GM19035 (cell line): Measurements from ENCODE around the gene MAP6.

Experiments used
- ATAC-seq: cut with Tn5 transposase; IDR thresholded peaks from one replicate; pipeline ENCODE4 v1.9.1; 2021; ENCODE audit not compliant: unreplicated experiment

MAP6 gene

GRCh38 chr11:75571625-75572024, 97.2 kb downstream of the MAP6 start:
- no peak for ATAC-seq

- no peak for ATAC-seq
Observed at GRCh38 chr11:75570559-75571139, 98.2 kb downstream of the MAP6 start.

DNA sequence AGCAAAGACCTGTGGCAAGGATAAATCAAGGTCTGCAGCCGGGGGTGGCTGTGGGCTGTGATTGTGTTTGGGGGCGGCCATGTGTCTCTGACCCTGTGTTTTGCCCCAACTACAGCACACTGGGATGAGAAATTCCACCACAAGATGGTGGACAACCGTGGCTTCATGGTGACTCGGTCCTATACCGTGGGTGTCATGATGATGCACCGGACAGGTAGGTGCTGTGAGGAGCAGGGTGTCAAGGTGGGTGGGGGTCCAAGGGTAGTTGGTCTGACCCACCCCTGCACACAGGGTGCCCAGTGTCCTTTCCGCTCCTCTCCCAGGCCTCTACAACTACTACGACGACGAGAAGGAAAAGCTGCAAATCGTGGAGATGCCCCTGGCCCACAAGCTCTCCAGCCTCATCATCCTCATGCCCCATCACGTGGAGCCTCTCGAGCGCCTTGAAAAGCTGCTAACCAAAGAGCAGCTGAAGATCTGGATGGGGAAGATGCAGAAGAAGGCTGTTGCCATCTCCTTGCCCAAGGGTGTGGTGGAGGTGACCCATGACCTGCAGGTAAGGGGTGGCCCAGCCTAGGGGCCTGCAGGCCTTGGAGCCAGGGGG, 100.1 kb downstream of the MAP6 start:
- ATAC-seq: no peak

GRCh38 chr11:75567971-75568370, 100.9 kb downstream of the MAP6 start:
- no peak for ATAC-seq

DNA sequence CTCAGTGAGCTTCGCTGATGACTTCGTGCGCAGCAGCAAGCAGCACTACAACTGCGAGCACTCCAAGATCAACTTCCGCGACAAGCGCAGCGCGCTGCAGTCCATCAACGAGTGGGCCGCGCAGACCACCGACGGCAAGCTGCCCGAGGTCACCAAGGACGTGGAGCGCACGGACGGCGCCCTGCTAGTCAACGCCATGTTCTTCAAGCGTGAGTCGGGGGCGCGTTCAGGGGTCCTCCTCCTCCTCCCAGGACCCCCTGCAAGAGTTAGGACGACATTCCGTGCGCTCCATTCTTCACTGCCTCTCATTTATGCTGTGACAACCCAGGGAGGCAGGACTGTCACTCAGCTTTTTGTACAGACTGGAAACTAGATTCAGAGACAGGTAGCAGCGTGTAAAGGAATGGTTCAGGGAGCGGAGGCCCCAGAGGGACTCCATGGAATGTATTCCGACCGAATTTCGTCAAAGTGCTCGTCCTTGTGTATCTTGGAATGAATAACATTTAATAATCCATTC, 102.0 kb downstream of the MAP6 start:
- ATAC-seq: no peak

DNA sequence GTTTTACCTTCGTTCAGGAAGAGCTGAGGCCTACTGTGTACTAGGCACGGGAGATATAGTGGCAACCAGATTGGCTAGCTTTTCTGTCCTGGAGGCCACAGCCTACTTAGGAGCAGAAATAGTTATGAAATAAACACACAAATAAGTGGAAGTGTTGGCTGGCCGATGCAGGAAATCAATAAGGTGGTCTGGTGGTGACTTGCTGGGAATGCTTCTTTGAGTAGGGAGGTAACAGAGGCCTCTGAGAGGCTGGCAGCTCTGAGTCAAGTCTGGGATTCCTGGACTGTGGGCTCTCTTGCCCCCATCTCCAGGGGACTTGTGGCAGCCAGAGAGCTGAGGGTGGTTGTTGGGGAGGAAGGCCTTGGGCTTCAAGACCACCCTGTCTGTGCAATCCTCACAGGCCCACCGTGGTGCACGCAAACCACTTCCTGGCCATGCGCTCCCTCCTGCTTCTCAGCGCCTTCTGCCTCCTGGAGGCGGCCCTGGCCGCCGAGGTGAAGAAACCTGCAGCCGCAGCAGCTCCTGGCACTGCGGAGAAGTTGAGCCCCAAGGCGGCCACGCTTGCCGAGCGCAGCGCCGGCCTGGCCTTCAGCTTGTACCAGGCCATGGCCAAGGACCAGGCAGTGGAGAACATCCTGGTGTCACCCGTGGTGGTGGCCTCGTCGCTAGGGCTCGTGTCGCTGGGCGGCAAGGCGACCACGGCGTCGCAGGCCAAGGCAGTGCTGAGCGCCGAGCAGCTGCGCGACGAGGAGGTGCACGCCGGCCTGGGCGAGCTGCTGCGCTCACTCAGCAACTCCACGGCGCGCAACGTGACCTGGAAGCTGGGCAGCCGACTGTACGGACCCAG, 102.7 kb downstream of the MAP6 start:
- ATAC-seq: no peak

- ATAC-seq: no peak
Observed at GRCh38 chr11:75565221-75565814, 103.5 kb downstream of the MAP6 start.

DNA sequence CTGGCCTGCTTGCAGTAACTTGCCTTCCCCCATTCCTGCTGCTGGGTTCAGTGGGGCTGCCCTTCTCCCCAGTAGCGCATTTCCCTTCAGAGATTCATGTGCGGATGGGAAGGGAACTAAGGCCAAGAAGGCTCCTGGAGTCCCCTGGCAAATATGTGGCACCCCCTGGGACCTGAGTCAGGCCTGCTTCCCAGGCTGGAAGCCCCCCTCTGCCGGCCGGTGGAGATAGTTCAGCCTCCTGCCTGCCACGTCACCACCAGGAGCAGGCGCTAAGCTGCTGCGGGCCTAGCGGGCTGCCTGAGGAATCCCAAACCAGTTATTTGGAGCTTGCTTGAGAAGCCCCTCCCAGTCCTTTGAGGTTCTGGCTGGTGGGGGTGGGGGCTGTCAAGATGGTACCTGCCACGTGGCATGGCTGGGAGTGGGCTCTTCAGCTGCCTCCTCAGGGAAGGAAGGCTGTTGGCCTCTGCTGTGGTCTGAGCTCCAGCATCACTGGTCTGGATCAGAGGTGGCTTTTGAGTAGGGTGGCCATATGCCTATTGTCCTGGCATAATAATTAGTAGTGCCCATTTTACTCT, 104.8 kb downstream of the MAP6 start:
- ATAC-seq: no peak

DNA sequence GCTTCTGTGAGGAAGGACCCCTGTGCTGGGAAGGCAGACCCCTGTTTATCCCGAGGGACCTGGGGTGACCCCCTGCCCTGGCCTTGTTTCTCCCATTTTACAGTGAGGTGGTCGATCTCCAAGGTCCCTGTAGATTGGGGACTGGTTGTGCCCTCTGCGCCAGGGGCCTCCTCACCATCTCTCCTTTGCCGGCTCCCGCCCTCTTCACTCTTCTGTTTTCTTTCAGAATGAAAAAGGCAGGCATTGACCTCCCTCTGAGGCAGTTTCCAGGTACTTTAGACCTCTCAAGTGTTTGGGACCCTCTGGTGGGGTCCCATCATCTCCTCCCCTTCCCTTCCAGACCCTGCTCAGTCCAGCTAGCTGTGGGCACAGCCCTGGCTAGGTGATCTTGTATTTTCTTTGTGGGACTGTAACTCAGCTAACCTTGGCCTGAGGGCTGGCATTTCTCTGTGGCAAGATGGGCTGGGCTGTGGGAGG, 105.3 kb downstream of the MAP6 start:
- ATAC-seq: no peak

DNA sequence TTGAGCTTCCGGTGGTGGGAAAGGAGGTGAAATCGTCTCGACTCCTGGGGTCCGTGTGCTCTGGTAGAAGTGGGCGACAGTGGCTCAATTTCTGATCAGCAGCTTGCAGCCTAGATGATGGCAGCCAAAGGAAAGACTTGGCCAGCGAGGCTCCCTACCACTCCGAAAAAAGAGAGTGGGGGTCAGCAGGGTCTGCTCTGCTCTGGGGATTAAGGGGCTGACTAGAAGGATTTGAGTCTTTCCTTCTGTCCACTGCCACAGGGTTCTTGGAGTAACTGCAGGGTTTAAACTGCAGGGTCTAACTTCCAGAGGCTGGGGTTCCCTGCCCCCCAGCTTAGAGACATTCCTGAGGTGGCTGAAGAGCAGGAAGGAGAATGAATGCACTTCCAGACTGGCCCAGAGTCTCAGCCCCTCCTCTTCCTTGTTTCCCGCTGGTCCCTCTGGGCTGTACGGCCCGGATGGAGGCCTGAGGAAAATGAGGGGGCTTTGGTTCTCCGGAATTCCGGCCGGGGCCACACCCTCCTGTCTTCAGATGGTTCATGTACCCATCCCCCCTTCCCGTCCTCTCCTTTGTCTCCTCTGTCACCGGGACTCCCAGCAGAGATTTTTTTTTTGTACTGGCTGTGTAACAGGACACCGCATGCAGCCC, 105.9 kb downstream of the MAP6 start:
- no peak for ATAC-seq

- peak; percentile 67 for ATAC-seq
Observed at GRCh38 chr11:75562048-75562835, 106.6 kb downstream of the MAP6 start, which contains the start of gene SERPINH1. Gene SERPINH1 (plus strand): TSS chr11:75562253. CDS start chr11:75566350, 4,097 bp downstream.

DNA sequence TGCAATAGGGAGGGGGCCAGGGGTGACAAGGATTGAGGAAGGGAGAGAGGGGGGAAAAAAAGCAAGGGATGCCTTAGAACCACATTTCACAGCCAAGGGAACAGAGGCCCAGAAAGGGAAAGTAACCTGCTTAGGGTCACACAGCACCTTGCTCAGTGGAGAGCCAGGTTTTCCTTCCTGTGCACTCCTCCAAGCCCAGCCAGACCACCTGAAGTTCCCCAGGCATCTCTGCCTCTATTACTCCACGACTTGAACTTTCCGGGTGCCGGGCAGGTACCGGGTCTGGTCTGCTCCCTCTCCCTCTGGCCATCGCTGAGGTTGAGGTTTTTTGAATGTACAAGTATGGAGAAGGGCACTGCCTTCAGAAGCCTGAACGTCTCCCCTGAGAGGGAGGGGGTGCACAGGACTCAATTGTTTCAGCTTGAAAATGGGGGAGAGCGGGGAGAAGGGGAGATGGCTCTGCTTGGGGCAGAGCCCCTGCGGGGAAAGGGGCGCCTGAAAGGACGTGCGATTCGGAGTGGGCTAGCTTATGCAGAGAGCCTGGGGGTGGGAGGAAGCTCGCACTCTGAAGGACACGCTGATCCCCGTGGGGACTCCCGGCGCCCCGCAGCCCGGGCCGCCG, 107.3 kb downstream of the MAP6 start:
- no peak for ATAC-seq

- ATAC-seq: no peak
Observed at GRCh38 chr11:75560644-75561043, 108.2 kb downstream of the MAP6 start.

DNA sequence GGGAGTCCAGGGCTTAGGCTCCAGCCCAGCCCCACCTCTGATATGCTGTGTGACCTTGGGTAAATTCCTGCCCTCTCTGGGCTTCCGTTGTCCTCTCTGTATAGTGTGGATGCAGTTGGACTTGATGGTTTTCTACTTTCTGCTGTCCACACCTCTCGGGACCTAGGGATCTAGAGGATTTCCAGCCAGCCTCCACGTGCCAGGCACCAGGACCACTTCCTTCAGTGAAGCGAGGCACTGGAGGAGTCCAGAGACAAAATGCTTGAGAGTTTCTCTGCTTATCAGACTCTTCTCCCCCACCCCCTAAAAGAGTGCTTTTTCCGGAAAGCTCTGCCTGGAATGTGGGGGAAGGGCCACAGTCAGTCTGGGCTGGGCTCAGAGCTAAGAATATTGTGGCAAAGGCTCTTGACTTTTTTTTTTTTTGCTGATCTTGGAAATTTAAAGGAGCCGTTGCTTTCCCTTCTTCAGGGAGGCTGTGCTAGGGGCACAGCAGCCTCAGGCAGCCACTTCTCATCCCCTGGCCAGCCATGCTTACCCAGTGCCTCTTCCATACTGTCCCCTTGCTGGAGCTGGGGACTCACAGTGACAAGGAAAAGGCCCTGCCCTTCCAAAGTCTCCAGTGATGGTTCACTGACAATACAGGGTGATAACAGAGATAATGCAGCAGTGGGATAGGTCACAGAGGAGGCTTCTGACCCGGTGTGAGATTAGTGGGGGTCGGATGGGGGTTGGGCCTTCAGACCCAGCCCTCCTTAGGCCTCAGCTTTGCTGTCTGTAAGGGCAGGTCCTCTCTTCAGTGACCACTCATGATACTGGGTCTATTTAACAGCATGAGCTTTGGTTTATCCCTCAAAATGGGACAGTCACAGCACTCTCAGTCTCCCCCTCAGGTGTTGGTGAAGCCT, 109.6 kb downstream of the MAP6 start:
- no peak for ATAC-seq

DNA sequence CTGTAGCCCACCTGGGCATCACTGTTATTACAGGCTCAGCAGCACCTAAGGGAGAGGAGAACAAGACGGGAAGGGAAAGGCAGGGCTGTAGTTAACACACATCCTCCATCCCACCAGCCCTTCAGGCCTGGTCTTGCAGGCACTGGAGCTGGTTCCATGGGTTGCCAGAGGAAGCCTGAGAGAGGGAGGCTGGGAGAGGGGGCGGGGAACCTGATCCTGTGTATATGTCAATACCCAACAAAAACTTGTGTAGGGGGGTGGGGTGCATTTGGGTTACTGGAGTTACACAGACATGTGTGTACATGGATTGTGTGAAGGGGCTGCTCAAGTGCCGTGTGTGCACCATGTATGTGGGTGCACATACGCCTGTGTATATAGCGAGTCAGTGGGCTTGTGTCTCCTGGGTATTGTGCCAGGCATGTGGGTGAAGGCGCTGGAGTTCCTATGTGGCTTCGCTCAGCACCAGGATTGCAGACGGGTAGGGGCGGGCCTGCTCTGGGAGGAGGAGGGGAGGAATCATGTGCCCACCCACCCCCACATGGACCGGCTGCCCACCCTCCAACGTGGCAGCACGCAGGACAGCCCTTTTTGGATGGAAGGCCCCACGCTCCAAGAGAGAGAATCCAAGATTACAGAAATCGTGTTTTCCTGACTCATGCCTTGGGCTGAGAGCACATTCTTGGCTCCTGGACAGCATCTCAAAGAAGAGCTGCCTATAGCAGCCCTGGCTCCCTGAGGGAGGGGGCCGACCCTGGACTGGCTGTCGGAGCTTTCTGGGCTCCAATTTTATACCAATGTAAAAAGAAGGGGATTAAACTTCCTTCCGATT, 111.0 kb downstream of the MAP6 start:
- no peak for ATAC-seq

DNA sequence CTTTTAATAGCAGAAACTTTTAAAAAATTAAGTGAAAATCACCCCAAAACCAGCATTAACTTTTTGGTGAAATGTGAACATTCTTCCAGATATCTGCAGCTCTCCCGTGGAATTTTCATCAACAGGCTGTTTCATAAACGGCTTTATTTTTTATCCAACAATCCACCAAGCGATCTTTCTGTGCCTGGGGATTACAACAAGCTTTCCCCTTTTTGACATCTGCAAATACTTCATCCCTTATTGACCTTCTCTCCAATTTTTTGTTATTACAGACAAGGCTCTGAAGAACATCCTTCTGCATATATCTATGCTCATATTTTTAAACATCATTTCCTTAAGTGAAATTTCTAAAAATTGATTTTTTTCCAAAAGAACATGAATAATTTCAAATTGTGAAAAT, 112.6 kb downstream of the MAP6 start:
- ATAC-seq: no peak

DNA sequence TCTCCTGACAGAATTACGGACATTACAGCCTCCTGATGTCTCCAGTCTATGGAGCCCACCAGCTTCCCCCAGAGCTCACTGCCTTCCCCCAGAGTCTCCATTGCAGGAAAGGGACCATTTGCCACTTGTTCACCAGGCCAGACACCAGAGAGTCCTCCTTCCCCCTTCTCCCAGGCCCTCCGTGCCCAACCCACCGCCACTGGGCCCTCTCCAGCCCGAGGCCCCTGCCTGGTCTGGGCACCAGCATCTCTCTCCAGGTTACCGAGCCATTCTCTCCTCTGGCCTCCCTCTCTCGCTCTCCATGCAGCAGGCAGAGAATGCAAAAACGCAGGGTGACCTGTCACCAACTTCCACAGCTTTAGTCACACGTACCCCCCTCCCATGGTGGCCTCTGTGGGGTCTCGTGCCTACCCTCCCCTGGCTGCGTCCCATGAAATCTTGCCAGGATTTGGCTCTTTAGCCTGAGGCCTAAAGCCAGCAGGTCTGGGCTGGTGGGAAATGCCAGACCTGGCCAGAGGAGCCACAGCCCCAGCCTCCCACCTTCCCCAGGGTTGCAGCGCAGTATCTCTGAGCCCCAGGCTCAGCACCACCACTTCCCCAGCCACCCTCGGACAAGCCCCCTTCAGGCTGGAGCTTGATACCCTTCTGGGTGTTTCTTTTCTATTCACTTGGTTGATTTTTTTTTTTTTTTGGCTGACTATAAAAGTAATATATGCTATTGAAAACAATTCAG, 113.6 kb downstream of the MAP6 start:
- no peak for ATAC-seq
